Subcutaneous adipose tissue (tissue), 4 donors: Measurements from ENCODE around the gene LRRC4B. TPM values are rescaled to one million over a fixed set of nuclear protein-coding genes. Genes with fewer than 3 reads are reported as not detected.

Experiments used
- CTCF ChIP-seq: fragments of 450-650 bp; IDR thresholded peaks from one replicate; pipeline ENCODE4 v1.5.1; 2016; ENCODE audit warnings: low read depth, mild to moderate bottlenecking, control low read depth, antibody characterized with exemption, moderate library complexity
- total RNA-seq, 4 donors: library from RNA; depleted of rRNA; stranded (reverse); fragments of >200 nt; gene quantifications; one replicate each; pipeline ENCODE4 v1.1.0, GENCODE V29; 2016

Gene LRRC4B
- total RNA-seq, 4 donors from 2014 or later, result 0.19 to 0.34 (median 0.22) TPM; not detected in 1

- no peak for TF ChIP-seq CTCF
These were observed 31.2 kb upstream of the LRRC4B start for GRCh38 chr19:50599427-50599826.

GRCh38 chr19:50590191-50590590 is 22.0 kb upstream of the LRRC4B start:
- TF ChIP-seq CTCF, result no peak

- TF ChIP-seq CTCF, result no peak
These were observed 12.9 kb upstream of the LRRC4B start for GRCh38 chr19:50580970-50581634.

- no peak for TF ChIP-seq CTCF
These were observed 12.0 kb upstream of the LRRC4B start for GRCh38 chr19:50580240-50580639.

- no peak for TF ChIP-seq CTCF
These were observed 5.7 kb upstream of the LRRC4B start for GRCh38 chr19:50573741-50574461.

- TF ChIP-seq CTCF, result no peak
These were observed 2.8 kb upstream of the LRRC4B start for GRCh38 chr19:50570997-50571396.

GRCh38 chr19:50569938-50570540 is 1.8 kb upstream of the LRRC4B start:
- TF ChIP-seq CTCF, result no peak
